ENCODE data around the gene SAMD14.
A peak's percentile ranks its signal among the peaks of the same experiment; 100 is the strongest.

SAMD14 gene

GRCh38 chr17:50148226-50149090 is 18.5 kb upstream of the SAMD14 start:
- DNase-seq = peak in 40 of 51 donors; percentile 24 to 81 (median 56)

DNA sequence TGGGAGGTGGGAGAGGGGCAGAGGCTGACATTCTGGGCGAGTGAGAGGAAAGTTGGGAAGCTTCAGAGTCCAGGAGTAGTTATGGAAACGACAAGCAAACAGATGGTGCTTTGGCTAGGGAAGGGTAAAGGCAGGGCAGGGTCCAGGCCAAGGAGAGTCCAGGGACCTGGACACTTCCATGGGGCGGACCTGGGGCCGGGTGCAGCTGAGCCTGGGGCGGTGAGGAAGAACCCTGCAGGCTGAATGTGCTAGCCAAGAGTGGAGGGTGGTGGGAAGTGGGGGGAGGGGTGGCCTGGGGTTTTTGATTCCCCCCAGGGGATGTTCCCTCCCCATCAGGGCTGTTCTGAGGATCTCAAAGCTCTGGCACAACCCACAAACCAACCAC is 17.9 kb upstream of the SAMD14 start:
- DNase-seq = peak in 16 of 51 donors; percentile 28 to 81 (median 61)

DNA sequence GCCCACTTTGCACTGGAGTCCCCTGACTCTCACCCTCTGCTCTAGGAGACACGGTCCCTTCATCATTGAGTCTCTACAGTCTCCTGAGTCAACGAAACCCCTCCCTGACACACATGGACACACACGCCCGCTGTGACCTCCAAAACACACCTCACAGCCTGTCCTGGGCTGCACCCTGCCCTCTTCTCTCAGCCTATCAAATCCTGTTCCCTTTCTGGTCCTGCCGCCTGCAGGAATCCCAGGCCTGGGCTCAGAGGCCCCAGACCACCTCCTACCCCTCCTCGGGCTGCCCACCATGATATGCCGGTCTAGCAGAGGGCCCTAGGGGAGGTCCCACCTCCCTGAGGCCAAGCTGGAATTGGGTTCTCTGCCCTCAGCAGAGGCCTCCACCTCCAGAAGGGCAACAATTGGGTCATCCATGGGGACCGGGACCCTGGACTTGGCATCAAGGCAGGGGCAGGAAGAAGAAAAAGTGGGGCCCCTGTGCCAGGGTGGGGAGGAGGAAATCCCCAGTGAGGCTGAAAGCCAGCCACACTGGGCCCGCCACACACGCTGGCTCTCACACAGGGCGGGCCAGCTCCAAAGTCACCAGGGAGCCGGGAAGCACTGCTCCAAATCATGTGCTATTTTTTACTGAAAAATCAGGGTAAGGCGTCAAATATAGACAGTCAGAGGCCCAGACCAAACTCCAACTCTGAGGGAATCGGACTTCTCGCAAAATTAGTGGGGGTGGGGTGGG is 17.1 kb upstream of the SAMD14 start:
- peak in 11 of 51 donors; percentile 10 to 43 (median 27) for DNase-seq

DNA sequence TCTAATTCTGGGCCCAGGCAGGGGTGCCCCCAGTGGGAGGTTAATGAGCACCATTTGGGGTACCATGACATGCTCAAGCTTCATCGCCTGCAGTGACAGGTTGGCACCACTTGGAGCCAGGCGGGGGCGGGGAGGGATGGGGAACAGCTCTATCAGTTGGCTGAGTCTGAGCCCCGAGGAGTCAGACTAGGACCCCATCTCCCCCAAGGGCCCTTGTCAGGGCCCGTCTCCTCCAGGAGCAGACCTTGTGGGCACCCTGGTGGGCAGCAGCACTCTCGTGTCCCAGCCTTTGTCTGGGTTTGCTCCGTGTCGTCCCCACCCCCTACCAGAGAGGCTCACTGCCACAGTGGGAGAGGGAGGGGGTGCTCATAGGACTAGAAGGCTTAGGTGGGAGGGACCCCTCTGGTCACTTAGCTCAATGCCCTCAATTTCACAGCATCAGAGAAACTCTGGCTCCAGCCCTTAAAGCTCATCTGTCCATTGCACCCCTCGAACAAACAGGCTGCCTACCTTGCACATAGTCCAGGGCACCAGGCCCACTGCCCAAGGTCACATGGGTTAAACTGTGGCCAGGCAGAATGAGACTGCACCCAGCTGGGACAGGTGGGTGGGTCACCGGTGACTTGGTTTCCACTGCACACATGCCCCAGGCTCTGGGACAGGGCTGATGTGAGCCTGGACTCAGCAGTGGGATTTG is 16.4 kb upstream of the SAMD14 start:
- DNase-seq = peak in 4 of 51 donors; percentile 10 to 21 (median 14)

- peak in 1 of 51 donors; percentile 13 for DNase-seq
Observed at GRCh38 chr17:50145532-50146229, 15.7 kb upstream of the SAMD14 start.

- DNase-seq = no peak
Observed at GRCh38 chr17:50144845-50145531, 15.0 kb upstream of the SAMD14 start.

DNA sequence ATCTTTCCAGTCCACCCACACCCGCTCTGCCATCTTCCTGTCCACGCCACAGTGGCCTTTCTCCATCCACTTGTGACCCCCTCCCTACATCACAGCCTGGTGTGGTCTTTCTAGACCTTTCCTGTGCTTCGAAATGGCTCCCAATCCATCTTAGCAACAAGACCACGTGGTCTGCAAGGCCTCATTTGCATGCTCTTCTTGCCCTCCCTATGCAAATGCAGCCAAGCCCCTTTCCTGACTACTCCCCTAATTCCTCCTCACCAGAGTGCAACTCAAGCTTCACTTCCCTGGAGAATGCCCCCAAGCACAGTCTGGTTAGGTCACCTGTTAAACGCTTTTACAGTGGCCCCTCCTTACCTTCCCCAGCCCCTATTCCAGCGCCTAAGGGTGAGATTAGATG is 14.4 kb upstream of the SAMD14 start:
- no peak for DNase-seq

- DNase-seq = no peak
Observed at GRCh38 chr17:50143461-50144176, 13.7 kb upstream of the SAMD14 start.

DNA sequence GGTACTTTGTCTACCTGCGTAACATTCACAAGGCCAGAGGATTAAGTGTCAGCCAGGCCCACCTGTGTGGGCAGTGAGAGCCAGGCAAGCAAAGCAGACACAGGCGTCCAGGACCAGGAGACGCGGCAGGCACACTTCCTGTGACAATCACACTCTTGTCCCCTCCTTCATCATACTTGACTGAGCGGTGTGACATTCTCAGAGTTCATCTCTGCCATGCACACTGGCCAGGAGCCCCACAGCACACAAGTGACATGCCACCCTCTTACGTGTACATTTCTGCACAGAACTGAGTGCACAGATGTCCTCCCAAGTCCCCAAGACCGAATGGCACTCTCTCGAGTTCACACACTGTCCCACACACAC is 11.8 kb upstream of the SAMD14 start:
- DNase-seq = no peak

- DNase-seq = no peak
Observed at GRCh38 chr17:50141026-50141744, 11.2 kb upstream of the SAMD14 start.

- peak in 42 of 51 donors; percentile 21 to 79 (median 54) for DNase-seq
Observed at GRCh38 chr17:50139950-50140885, 10.3 kb upstream of the SAMD14 start.

DNA sequence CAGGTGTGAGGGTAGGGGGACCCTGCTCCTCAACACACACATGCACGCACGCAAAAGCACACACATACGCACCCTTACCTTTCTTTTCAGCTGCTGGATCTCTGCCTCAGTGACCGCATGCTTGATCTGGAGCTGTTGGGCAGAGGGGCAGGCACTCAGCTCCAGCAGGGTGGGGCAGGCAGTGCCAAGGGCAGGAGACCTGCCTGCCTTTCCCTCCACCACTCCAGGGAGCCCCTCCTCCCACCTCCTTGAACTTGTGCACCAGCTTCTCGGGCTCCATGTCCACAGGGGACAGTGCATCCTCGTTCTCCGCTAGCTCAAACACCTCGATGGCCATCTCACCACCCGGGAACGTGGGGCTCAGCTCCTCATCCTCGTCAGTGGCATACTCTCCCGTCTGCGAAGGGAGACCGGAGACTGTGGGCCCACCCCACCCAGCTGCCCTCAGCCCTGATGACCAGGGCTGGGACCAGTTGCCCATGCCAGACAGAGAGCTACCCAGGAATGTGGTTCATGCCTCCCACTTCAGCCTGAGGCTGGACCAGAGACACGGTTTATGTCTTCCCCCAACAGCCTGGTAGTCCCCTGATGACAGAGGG is 9.3 kb upstream of the SAMD14 start:
- DNase-seq = no peak

DNA sequence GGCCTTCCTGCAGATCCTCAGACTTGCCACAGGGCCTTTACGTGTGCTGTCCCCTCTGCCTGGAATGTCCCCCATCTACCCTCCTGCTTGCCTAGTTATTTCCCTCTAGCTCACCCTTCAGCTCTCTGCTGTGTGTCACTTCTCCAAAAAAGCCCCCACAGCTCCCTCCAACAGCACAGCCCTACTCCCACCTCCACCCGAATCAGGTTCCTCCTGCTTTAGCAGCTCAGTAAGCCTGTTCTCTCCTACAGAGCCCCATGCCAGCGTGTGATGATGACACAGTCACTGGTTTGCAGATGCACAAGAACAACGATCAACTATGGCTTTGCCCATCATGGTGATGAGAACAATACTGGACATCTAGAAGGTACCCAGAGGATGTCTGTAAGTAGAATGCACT is 7.1 kb upstream of the SAMD14 start:
- peak in 2 of 51 donors; percentile 26 to 46 for DNase-seq

DNA sequence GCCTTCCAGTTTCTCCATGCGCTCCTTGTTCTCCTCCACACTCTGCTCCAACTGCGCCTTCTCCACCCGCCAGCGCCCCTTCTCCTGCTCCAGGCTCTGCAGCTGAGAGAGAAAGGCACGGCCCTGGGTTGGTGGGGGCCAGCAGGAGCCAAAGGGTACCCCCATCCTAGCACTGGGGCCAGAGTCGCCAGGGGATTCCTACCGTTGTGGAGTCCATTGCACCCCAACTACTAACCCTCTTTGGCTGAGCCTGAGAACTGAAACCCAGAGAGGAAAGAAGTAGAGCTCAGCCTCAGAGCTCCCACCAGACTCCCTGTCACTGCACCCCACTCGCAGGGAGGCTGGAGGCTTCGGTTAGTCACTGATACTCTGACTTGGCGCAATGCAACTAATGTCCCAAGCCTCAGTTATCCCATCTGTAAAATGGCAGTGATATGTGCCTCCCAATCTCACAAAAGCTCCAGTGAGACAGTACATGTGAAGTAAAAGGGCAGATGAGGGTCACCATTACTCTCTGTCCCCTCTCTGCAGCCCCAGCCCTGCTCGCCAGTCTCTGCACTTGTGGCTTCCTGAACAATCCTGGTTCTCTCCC is 6.2 kb upstream of the SAMD14 start:
- DNase-seq = no peak

- no peak for DNase-seq
Observed at GRCh38 chr17:50135316-50136095, 5.5 kb upstream of the SAMD14 start.

Measured in hypothalamus (tissue), 51 donors.